ENCODE results near the gene GJC2. TPM values are rescaled to one million over a fixed set of nuclear protein-coding genes. Genes with fewer than 3 reads are reported as not detected.
A peak's percentile ranks its signal among the peaks of the same experiment; 100 is the strongest.

GJC2 gene
- total RNA-seq, 4 donors from 2014 or later = 0.88 to 0.94 TPM; not detected in 2

DNA sequence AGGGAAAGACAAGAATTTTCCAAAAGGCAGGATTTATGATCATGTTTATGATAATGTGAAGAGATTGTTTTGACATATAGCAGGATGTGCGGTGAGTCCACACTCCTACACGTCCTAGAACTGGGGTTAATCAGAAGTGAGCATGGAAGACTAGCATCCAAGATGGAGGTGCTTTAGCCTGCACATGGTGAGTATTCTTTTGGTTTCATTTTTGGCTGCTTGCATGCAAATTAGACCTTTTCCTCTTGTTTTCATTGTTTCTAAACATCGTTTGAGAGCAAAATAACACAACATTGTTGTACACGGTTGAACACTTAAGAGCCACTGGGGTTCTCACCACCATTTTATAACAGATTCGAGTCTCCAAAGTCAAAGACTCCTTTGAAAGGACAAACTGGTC, 24.5 kb upstream of the GJC2 start:
- Histone ChIP-seq H3K36me3 (no peaks in the 10 kb centered on the region), H3K4me1 (no peaks in the 10 kb centered on the region), H3K27ac (no peak overlapping the region), H3K9me3 (no peaks in the 10 kb centered on the region), H3K4me3 (no peak overlapping the region), H3K27me3 (no peaks in the 10 kb centered on the region)
- no peak for TF ChIP-seq POLR2A (IDR thresholded peaks at IDR 0.05)
- TF ChIP-seq, protein P1, sequence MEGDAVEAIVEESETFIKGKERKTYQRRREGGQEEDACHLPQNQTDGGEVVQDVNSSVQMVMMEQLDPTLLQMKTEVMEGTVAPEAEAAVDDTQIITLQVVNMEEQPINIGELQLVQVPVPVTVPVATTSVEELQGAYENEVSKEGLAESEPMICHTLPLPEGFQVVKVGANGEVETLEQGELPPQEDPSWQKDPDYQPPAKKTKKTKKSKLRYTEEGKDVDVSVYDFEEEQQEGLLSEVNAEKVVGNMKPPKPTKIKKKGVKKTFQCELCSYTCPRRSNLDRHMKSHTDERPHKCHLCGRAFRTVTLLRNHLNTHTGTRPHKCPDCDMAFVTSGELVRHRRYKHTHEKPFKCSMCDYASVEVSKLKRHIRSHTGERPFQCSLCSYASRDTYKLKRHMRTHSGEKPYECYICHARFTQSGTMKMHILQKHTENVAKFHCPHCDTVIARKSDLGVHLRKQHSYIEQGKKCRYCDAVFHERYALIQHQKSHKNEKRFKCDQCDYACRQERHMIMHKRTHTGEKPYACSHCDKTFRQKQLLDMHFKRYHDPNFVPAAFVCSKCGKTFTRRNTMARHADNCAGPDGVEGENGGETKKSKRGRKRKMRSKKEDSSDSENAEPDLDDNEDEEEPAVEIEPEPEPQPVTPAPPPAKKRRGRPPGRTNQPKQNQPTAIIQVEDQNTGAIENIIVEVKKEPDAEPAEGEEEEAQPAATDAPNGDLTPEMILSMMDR (IDR thresholded peaks at IDR 0.05) = no peak
- no peak for DNase-seq

DNA sequence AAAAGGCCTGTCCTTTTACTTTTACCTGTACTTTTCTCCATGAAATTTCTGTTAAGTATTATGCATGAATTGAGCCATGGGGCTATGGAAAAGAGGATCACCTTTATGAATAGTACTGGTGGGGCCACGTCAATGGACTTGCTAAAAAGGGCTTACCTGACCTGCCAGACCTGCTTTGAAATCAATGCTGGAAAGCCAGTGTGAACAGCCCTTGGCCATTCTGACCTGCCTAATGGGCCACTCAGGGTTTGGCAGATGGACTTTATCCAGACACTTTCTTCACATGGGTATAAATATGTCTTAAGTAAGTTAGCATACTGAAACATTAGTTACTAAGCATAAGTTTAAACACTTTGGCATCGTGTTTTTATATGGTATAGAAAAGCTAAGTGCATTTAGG, 18.0 kb upstream of the GJC2 start:
- DNase-seq = peak in 1 of 3 donors; percentile 10
- H3K27ac ChIP-seq = no peak overlapping the region
- TF ChIP-seq, protein P1 (IDR thresholded peaks at IDR 0.05) = no peak
- TF ChIP-seq POLR2A (IDR thresholded peaks at IDR 0.05) = no peak

DNA sequence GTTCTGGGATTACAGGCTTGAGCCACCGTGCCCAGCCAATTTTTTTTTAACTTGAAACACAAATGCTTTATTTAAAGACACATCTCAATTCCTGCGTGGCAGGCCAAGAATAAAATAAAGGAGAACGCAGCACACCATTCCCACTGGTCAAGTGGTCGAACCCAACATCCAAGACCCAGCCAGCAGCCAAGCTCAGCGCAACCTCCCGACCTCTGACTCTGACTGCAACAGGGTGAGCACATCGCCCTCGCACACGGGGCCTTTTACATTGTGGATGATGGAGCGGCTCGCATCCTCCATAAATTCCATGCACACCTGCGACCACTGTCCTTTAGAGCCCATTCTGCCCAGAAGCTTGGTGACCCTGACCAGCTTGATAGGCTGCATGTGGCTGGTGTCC, 15.1 kb upstream of the GJC2 start:
- no peaks in the 10 kb centered on the region for H3K27me3 ChIP-seq

More for the DNA sequence above, 18.0 kb upstream of the GJC2 start:
- no peak overlapping the region for H3K4me3 ChIP-seq
- H3K4me1 ChIP-seq = no peaks in the 10 kb centered on the region
- H3K9me3 ChIP-seq = no peaks in the 10 kb centered on the region
- H3K36me3 ChIP-seq = no peaks in the 10 kb centered on the region
- H3K27me3 ChIP-seq = no peaks in the 10 kb centered on the region

DNA sequence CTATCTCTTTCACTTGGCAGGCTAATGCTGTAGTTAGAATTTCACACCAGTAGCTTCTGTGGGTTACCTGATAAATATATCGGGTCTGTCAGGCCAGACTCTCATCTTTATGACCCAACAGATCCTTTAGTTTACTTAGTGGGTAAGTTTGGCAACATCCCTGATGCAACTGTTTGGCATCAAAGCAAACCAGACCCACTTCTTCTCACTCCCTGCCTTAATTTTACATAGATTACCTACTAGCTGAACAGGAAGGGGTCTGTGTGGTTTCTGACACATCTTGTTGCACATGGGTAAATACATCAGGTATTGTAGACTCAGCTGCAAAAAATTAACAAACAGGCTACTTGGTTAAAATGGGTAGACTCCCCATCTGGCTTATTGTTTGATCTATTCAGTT, 12.8 kb upstream of the GJC2 start:
- Histone ChIP-seq H3K27ac (no peak overlapping the region), H3K4me3 (no peak overlapping the region), H3K27me3 (no peaks in the 10 kb centered on the region), H3K4me1 (peaks cover 0 to 13% (median 10%) of the 10 kb centered on the region in 4 donors), H3K9me3 (no peaks in the 10 kb centered on the region), H3K36me3 (no peaks in the 10 kb centered on the region)
- TF ChIP-seq, protein P1 (IDR thresholded peaks at IDR 0.05) = no peak
- no peak for TF ChIP-seq POLR2A (IDR thresholded peaks at IDR 0.05)
- no peak for DNase-seq

More for the DNA sequence above, 15.1 kb upstream of the GJC2 start:
- Histone ChIP-seq H3K27ac (no peak overlapping the region), H3K4me3 (no peak overlapping the region), H3K4me1 (no peaks in the 10 kb centered on the region), H3K36me3 (no peaks in the 10 kb centered on the region), H3K9me3 (no peaks in the 10 kb centered on the region)
- DNase-seq = no peak
- TF ChIP-seq, protein P1 (IDR thresholded peaks at IDR 0.05) = no peak
- TF ChIP-seq POLR2A (IDR thresholded peaks at IDR 0.05) = no peak

DNA sequence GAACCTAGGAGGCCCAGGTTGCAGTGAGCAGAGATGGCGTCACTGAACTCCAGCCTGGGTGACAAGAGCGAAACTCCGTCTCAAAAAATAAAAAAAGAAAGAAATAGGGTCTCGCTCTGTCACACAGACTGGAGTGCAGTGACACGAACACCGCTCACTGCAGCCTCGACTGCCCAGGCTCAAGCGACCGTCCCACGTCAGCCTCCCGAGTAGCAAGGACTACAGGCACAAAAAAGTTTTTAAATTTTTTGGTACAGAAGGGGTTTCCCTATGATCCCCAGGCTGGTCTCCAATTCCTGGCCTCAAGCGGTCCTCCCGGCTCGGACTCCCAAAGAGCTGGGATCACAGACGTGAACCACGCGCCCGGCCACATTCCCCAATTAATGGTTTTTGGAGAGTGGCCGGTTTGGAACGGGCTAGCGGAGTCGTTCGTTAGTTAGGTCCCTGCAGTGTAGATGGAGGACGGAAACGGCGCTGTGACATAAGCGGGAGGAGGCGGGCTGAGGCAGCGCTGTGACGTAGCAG, 10.3 kb upstream of the GJC2 start:
- Histone ChIP-seq H3K36me3 (no peaks in the 10 kb centered on the region), H3K27ac (peak overlapping the region; percentile 98 to 100 (median 100)), H3K27me3 (no peaks in the 10 kb centered on the region), H3K4me1 (peaks cover 3 to 38% (median 24%) of the 10 kb centered on the region in 4 donors), H3K9me3 (no peaks in the 10 kb centered on the region), H3K4me3 (peak overlapping the region; percentile 81 to 98 (median 93))
- no peak for DNase-seq
- no peak for TF ChIP-seq POLR2A (IDR thresholded peaks at IDR 0.05)
- TF ChIP-seq, protein P1 (IDR thresholded peaks at IDR 0.05) = no peak

All from Peyer's patch (tissue), 4 donors.